GM12873 (cell line): ENCODE measurements around the gene HS3ST6.

Experiments used
- TF ChIP-seq, protein P1 (sequence below): IDR thresholded peaks from 2 replicates; pipeline ENCODE4 v1.5.1; 2012; ENCODE audit warnings: low read depth, mild to moderate bottlenecking, moderate library complexity, low read length, control low read depth; ENCODE audit not compliant: insufficient read depth; ENCODE audit errors: missing control alignments

Gene HS3ST6

DNA sequence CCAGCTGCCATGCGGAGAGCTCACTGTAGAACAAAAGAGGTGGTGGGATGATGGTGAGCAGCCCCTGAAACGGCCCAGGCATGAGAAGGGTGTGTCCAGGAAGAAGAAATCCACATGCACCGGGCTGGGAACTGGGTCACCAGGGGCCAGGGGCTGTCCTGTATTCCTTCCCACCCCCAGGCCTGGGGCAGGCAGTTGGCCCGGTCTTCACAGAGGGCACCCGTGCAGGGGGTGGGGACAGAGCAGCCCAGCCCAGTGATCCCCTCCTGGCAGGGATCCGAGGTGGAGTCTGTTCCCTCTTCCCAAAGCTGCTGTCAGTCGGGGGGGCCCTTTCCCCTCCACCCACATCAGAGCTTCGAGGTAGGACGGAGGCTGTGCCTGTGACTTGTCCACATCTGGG, 9.2 kb downstream of the HS3ST6 start:
- TF ChIP-seq, protein P1, sequence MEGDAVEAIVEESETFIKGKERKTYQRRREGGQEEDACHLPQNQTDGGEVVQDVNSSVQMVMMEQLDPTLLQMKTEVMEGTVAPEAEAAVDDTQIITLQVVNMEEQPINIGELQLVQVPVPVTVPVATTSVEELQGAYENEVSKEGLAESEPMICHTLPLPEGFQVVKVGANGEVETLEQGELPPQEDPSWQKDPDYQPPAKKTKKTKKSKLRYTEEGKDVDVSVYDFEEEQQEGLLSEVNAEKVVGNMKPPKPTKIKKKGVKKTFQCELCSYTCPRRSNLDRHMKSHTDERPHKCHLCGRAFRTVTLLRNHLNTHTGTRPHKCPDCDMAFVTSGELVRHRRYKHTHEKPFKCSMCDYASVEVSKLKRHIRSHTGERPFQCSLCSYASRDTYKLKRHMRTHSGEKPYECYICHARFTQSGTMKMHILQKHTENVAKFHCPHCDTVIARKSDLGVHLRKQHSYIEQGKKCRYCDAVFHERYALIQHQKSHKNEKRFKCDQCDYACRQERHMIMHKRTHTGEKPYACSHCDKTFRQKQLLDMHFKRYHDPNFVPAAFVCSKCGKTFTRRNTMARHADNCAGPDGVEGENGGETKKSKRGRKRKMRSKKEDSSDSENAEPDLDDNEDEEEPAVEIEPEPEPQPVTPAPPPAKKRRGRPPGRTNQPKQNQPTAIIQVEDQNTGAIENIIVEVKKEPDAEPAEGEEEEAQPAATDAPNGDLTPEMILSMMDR, result no peak

- TF ChIP-seq, protein P1, result no peak
Measured at GRCh38 chr16:1908184-1908583, 10.0 kb downstream of the HS3ST6 start.

DNA sequence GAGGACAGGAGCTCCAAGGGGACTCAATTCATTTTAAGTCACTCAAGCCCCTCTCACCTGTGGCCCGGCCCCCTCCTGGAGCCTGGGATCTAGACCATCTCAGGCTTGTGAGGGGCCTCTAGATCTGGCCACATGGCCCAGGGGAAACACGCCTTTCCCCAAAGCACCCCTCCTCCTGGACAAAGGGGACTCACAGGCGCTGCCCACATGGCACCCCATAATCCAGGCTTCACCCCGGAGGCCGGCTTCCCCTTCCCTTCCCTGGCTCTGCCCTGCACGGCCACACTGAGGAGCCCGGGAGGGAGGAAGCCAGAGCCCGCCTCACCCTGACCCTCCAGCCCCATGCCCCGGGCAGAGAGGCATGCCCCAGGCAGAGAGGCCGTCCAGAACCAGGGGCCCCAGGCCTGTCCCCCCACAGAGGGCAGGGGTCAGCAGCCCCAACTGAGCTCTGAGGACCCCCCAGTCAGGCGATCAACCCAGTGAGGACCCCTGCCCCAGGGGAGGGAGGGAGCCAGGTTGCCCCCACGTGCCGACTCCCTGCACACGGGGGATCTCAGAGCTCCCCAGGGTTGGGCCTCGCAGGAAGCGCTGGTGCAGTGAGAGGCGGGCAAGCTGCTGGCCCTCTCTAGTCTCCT, 10.9 kb downstream of the HS3ST6 start:
- TF ChIP-seq, protein P1, result no peak

DNA sequence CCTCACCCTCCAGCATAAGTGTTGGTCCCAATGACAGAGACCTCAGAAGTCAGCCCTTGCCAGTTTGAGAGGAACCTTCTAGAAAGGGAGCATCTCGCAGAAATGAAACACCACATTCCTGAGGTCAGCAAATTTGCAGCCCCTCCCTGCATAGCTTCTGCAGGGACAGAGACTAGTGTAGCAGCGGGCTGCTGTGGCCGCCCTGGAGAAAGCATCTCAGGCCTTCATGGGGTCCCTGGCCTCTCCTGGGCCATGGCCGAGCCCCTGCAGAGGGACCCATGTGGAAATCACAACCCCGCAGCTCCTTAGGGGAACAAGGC, 11.4 kb downstream of the HS3ST6 start:
- TF ChIP-seq, protein P1, result no peak

- TF ChIP-seq, protein P1, result no peak
Measured at GRCh38 chr16:1906055-1906845, 12.0 kb downstream of the HS3ST6 start.

DNA sequence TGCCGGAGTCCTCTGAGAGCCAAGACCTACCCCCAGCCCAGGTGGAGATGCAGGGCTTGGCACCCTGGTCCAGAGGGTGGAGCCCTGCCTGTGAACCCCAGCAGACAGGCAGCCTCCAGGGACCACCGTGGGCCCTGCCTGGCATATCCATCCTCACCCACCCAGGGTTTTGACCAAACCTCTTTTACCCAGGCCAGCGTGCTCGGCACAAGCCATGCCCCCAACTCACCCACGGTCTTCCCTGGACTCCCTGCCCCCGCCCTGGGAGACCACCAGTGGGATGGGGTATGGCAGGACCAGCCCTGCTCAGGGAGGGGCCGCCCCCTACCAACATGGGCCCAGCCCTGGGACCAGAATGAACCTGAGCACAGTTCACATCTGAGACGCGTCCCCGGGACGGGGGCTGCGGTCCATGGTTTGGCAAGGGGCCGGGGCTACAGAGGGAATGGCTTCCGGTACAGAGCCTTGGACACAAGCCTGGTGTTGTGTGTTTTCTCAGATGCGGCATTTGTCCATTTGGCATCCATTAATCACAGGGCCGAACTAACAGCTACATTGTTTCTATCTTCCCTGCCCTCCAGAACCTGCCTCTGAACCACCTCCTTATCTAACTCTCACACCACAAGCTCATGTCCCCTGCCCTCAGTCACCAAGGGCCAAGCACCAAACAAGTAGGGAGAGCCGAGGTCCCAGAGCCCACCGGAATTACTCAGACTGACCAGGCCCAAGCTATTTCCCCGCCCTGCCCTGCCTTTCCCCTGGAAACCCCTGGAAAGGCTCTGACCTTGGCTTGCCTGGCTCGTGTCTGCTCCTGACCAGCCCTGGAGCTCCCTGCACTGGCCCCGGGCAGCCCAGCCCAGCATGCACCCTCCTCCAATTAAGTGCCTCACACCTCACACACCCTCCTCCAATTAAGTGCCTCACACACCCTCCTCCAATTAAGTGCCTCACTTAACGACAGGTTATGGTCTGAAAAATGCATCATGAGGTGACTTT, 14.1 kb downstream of the HS3ST6 start:
- TF ChIP-seq, protein P1, result no peak

GRCh38 chr16:1903220-1903574, 15.0 kb downstream of the HS3ST6 start:
- TF ChIP-seq, protein P1, result no peak
